Posterior vena cava (tissue), 2 donors: ENCODE data around the gene JAK1. TPM values are rescaled to one million over a fixed set of nuclear protein-coding genes. Genes with fewer than 3 reads are reported as not detected.
"Not testable (repeated sequence)": the region's sequence is repeated elsewhere in the genome, so short reads cannot be mapped to it uniquely, and the experiment has no call there.

Experiments used
- DNase-seq: peaks from one replicate; pipeline ENCODE4 v3.0.0-alpha.2; 2020; ENCODE audit warnings: low spot score
- intact Hi-C, 2 donors: fragments of 100-400 bp; cut with DNase I; formaldehyde crosslinking; loops; one replicate each; pipeline versions ENCODE4 v1.14.1 to v1.14.2; 2022 to 2023
- total RNA-seq, 2 donors: library from RNA; stranded (reverse); fragmentation: NEBNext Ultra II Directional; extraction: Animal tissue kit (Norgen Biotek cat#: 25700); gene quantifications; one replicate each; pipeline ENCODE4 v1.2.1, GENCODE V29; 2021
- donor health status: DM: yes; HTN: yes; CAD: no.
- donor health status: DM: yes; HTN: yes; CAD: no.

JAK1 gene
- total RNA-seq, 2 donors from 2014 or later, result 109 to 127 TPM

DNA sequence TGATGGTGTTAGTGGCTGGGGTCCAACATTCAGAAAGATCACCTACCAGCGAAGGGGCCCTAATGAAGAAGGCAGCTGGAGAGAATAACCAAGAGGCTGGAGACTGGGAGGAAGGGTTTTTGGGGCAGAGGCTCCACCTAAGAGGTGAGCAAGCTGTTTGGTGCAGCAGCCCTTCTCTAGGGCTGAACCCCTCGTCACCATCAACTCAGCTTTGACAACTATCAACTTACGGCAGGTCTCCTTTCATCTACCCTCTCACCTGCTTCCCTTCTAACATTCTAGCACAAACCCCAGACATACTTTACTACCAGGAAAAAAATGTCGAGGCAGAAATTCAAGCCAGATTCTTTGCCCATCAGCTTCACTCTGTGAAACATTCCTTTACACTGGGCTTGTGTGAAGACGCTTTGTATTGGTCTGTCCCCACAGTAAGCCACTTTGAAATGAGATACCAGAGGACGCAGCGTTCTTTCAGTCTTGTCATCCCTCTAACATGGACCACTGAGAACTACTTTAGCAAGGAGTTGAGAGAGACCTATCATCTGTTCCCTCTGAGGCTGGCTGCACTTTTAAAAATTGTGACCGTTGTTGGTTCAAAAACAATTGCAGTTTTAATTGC lies 136.8 kb downstream of the JAK1 start:
- intact Hi-C loops, result loop anchor here in 1 of 2 donors (10.0 kb wide), 1 partner anchor 145 kb away; no protein-coding TSS in a partner anchor
- no peak for DNase-seq

DNA sequence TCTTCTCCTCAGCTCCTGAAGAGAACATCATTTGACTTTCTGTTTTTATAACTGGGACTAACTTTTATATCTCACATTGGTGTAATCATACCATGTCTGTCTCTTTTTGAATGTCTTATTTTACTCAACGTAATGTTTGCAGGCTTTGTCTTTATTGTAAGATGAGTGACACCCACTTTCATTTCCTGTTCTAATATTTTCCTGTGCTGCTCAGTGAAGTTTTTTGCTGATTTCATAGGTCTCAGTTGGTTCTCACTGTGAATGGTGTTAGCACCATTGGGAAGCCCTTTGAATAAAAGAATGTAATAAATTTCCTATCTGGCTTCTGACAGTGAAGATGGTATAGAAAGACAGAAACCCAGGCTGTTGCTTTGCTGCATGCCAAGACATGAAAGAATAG lies 137.5 kb downstream of the JAK1 start:
- DNase-seq, result no peak
- intact Hi-C loops, result loop anchor here in 1 of 2 donors (10.0 kb wide), 1 partner anchor 144 kb away; no protein-coding TSS in a partner anchor

GRCh38 chr1:64826991-64827390 lies 139.4 kb downstream of the JAK1 start:
- no peak for DNase-seq
- intact Hi-C loops, result loop anchor here in 1 of 2 donors (10.0 kb wide), 1 partner anchor 142 kb away; no protein-coding TSS in a partner anchor

DNA sequence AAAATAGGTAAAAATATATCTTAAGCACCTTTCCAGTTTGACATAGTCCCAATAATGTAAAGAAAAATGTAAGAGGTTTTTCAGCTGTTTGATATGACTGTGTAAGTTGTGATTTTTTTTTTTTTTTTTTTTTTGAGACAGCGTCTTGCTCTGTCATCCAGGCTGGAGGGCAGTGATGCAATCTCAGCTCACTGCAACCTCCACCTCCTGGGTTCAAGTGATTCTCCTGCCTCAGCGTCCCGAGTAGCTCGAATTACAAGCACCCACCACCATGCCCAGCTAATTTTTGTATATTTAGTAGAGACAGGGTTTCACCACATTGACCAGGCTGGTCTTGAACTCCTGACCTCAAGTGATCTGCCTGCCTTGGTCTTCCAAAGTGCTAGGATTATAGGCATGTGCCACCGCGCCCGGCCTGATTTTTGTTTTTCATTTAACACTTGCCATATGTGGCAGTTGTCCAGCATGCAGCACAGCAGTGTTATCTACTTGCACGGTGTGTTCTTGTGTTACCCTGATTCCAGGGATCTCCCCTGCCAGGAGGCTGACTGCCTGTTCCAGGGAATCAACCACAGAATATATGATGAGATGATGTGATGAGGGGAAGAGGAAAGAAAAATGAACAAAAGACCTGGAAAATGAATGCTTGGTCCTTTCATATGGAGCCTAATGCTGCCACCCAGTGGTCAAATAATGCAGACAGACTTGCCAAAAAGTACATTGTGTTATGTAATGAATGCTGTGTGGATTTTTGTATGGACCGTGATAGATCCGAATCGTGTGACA lies 142.5 kb downstream of the JAK1 start:
- DNase-seq, result no peak
- intact Hi-C loops, result loop anchor here (5.0 to 10.0 kb wide), 2 partner anchors 139 to 557 kb away; no protein-coding TSS in a partner anchor

DNA sequence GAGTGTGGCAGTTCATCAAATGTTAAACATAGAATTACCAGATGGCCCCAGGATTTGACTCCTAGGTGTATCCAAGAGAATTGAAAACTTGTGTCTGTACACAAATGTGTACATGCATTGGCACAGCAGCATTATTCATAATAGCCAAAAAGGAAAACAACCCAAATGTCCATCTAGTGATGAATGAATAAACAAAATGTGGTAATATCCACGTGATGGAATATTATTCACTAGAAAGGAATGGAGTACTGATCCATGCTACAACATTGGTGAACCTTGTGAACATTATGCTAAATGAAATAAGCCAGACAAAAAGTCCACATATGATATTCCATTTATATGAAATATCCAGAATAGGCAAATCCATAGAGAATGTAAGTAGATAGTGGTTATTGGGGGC lies 143.7 kb downstream of the JAK1 start:
- intact Hi-C loops, result loop anchor here (5.0 to 10.0 kb wide), 2 partner anchors 138 to 555 kb away; no protein-coding TSS in a partner anchor
- no peak for DNase-seq

GRCh38 chr1:64820572-64820971 lies 145.8 kb downstream of the JAK1 start:
- not testable (repeated sequence) for DNase-seq
- intact Hi-C loops, result loop anchor here (5.0 to 10.0 kb wide), 2 partner anchors 136 to 553 kb away; no protein-coding TSS in a partner anchor

- DNase-seq, intact Hi-C loops: not testable (repeated sequence)
Measured at GRCh38 chr1:64817364-64817763, 149.0 kb downstream of the JAK1 start.

DNA sequence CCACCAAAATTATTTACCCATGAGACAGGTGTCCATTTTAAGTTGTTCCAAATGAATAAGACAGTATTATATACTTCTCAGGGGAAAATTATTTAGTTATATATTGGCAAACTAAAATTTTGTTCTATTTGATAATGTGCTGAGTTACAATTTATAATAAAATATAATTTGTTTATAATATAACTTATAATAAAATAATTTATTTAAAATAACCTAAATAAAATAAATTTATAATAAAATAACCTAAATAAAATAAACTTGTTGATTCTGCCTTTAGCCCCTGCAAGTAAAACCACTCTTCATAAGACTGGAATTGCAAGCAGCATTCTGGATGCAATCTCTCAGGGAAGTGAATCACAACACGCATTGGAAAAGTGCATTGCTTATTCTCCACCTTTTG lies 151.9 kb downstream of the JAK1 start:
- intact Hi-C loops, result no loop called here
- DNase-seq, result no peak

- DNase-seq, result no peak
- intact Hi-C loops, result no loop called here
Measured at GRCh38 chr1:64811131-64811530, 155.2 kb downstream of the JAK1 start.

DNA sequence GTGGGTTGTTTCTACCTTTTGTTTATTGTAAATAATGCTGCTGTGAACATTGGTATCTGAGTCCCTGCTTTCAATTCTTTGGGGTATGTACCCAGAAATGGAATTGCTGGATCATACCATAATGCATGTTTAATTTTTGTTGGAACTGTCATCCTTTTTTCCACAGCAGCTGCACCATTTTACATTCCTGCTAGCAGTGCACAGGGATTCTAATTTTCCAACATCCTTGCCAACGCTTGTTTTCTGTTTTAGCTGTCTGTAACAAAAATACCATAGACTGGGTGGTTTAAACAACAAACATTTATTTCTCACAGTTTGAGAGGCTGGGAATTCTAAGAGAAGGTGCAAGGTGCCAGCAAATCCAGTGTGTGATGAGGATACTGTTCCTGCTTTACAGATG lies 156.3 kb downstream of the JAK1 start:
- DNase-seq, result no peak
- intact Hi-C loops, result no loop called here

DNA sequence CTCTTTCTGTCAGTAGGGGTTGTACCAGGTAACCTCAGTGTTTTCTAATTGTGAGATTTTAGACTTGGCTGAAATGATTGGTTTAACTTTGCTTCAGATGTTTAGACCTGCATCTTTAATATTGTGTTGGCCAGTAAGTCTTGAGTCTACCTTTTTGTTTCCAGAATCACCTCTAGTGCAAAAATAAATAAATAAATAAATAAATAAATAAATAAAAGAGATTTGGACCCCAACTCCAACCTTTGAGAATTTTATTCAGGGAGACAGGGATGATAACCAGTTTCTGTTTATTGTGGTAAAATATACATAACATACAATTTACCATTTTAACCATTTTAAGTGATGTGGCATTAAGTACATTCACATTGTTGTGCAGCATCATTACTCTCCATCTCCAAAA lies 157.0 kb downstream of the JAK1 start:
- intact Hi-C loops, result no loop called here
- DNase-seq, result no peak

GRCh38 chr1:64801851-64802523 lies 164.4 kb downstream of the JAK1 start:
- intact Hi-C loops, result no loop called here
- no peak for DNase-seq

GRCh38 chr1:64798872-64799271 lies 167.5 kb downstream of the JAK1 start:
- intact Hi-C loops, result no loop called here
- no peak for DNase-seq

- DNase-seq, result no peak
- intact Hi-C loops, result no loop called here
Measured at GRCh38 chr1:64790832-64791487, 175.4 kb downstream of the JAK1 start.

Other genes with a start within 250 kb of the JAK1 start
- gene RAVER2, start 221.5 kb downstream of the JAK1 start, total RNA-seq, result 10 to 100 TPM in 1 of 2 donors, 1 to 10 TPM in 1; 8.8 to 11.5 TPM
- gene AK4, start 181.7 kb upstream of the JAK1 start, total RNA-seq, result 10 to 100 TPM; 68.3 to 86.5 TPM